Testis (tissue), 2 donors: ENCODE data around the gene SYNPO.

ENCODE experiments used
- CTCF ChIP-seq, 3 experiments: fragments of 450-650 bp in 2 of 3; fragments of 200-600 bp in 1 of 3; sonication (generic) in 1 of 3; IDR thresholded peaks; one replicate each; pipeline ENCODE4 v1.5.1; 2016 to 2019; ENCODE audit warnings: antibody characterized with exemption in 3 of 3, mild to moderate bottlenecking in 2 of 3, moderate library complexity in 1 of 3
- POLR2A ChIP-seq: fragments of 450-650 bp; IDR thresholded peaks from one replicate; pipeline ENCODE4 v1.6.1; 2017; ENCODE audit warnings: antibody characterized with exemption, mild to moderate bottlenecking, moderate library complexity

GRCh38 chr5:150621301-150621700, 19.2 kb upstream of the SYNPO start:
- TF ChIP-seq CTCF (IDR thresholded peaks at IDR 0.05) (no peak), POLR2A (no peak)
